Stimulated activated naive CD4-positive, alpha-beta T cell treated with Interleukin-2 at 50 U/mL for 16 hours (primary cell): ENCODE data around the gene TNNI2.
"Not testable (repeated sequence)": the region's sequence is repeated elsewhere in the genome, so short reads cannot be mapped to it uniquely, and the experiment has no call there.

Experiments used
- DNase-seq: peaks from one replicate; lab custom pipeline; 2025; lab: John Stamatoyannopoulos, UW

The TNNI2 gene

GRCh38 chr11:1862588-1863351, 24.0 kb downstream of the TNNI2 start:
- no peak for DNase-seq

GRCh38 chr11:1863352-1864216, 24.8 kb downstream of the TNNI2 start:
- DNase-seq: no peak

GRCh38 chr11:1864231-1864630, 25.4 kb downstream of the TNNI2 start:
- no peak for DNase-seq

GRCh38 chr11:1864831-1865665, 26.3 kb downstream of the TNNI2 start:
- DNase-seq: no peak

- no peak for DNase-seq
Measured at GRCh38 chr11:1866226-1866625, 27.4 kb downstream of the TNNI2 start.

- DNase-seq: no peak
Measured at GRCh38 chr11:1866776-1867175, 28.0 kb downstream of the TNNI2 start.

- DNase-seq: no peak
Measured at GRCh38 chr11:1867381-1867780, 28.6 kb downstream of the TNNI2 start.

GRCh38 chr11:1868056-1868635, 29.4 kb downstream of the TNNI2 start:
- DNase-seq: no peak

GRCh38 chr11:1868636-1869291, 30.0 kb downstream of the TNNI2 start:
- no peak for DNase-seq

GRCh38 chr11:1869427-1870325, 30.9 kb downstream of the TNNI2 start:
- no peak for DNase-seq

- DNase-seq: no peak
Measured at GRCh38 chr11:1870326-1870696, 31.5 kb downstream of the TNNI2 start.

GRCh38 chr11:1870721-1871466, 32.1 kb downstream of the TNNI2 start:
- DNase-seq: peak; percentile 36

- DNase-seq: no peak
Measured at GRCh38 chr11:1871531-1871930, 32.8 kb downstream of the TNNI2 start.

GRCh38 chr11:1872267-1872985, 33.6 kb downstream of the TNNI2 start:
- no peak for DNase-seq

GRCh38 chr11:1873048-1873812, 34.4 kb downstream of the TNNI2 start:
- DNase-seq: no peak

- not testable (repeated sequence) for DNase-seq
Measured at GRCh38 chr11:1873813-1874150, 35.0 kb downstream of the TNNI2 start.

- DNase-seq: not testable (repeated sequence)
Measured at GRCh38 chr11:1874441-1875092, 35.8 kb downstream of the TNNI2 start.
